ENCODE data around the gene CDH4. TPM values are rescaled to one million over a fixed set of nuclear protein-coding genes. Genes with fewer than 3 reads are reported as not detected.

The CDH4 gene
- total and polyA plus RNA-seq, 2 of the 4 experiments (the other 2 are of a cell fraction), result 1.6 to 3.5 TPM

GRCh38 chr20:61930776-61931475 lies 678.9 kb downstream of the CDH4 start:
- no peak overlapping the region for H2BK120ac ChIP-seq (ENCODE audit: low read depth, low read length)
- no peak overlapping the region for H4K8ac ChIP-seq (ENCODE audit: low read depth in 2 of 2, low read length in 2 of 2)
- H2AK9ac ChIP-seq (replicated peaks; ENCODE audit: low read depth, low read length, poor library complexity), result no peak overlapping the region
- 72% methylated on average over 7 of the region's 28 CpGs; no CpG with 5 or more reads in 1 of the 2 experiments for whole genome bisulfite sequencing, 2 experiments (ENCODE audit: extremely low coverage in 2 of 2, insufficient read length in 1 of 2)
- ATAC-seq (ENCODE audit: low read depth), result no peak
- H4K20me1 ChIP-seq (ENCODE audit: insufficient read depth, low read length), result no peaks in the 10 kb centered on the region
- H3K27ac ChIP-seq (ENCODE audit: insufficient read depth, low read length), result no peak overlapping the region
- no peak overlapping the region for H2BK15ac ChIP-seq (ENCODE audit: low read depth, low read length)
- H3K4ac ChIP-seq (ENCODE audit: low read depth, low read length), result no peak overlapping the region
- no peak overlapping the region for H4K5ac ChIP-seq (ENCODE audit: low read depth, low read length)
- H3K4me1 ChIP-seq (ENCODE audit: control insufficient read depth, insufficient read depth, low read length), result no peaks in the 10 kb centered on the region
- ChIA-PET CTCF (no interaction called here), POLR2A (ENCODE audit: unreplicated experiment) (no interaction called here)
- no peaks in the 10 kb centered on the region for H3K79me1 ChIP-seq (ENCODE audit: low read depth in 1 of 2, low read length in 2 of 2)
- no peaks in the 10 kb centered on the region for H3K36me3 ChIP-seq (ENCODE audit: control insufficient read depth, insufficient read depth, low read length)
- H2BK20ac ChIP-seq (ENCODE audit: low read depth, low read length), result no peak overlapping the region
- H3K18ac ChIP-seq (ENCODE audit: low read depth, low read length), result no peak overlapping the region
- no peak overlapping the region for H2BK5ac ChIP-seq (ENCODE audit: low read depth, low read length, poor library complexity, severe bottlenecking)
- H3K4me3 ChIP-seq (ENCODE audit: insufficient read depth, low read depth, low read length), result no peak overlapping the region
- H3K27me3 ChIP-seq (ENCODE audit: control insufficient read depth, insufficient read depth, low read length), result no peaks in the 10 kb centered on the region
- no peak for TF ChIP-seq SMC3 (IDR thresholded peaks at IDR 0.05; ENCODE audit: low read depth, low read length)
- TF ChIP-seq ELK1 (IDR thresholded peaks at IDR 0.05; ENCODE audit: borderline replicate concordance, low read depth, low read length), result no peak
- no peak for TF ChIP-seq NFE2L2 (IDR thresholded peaks at IDR 0.05; ENCODE audit: low read depth, low read length)
- TF ChIP-seq MAFK (IDR thresholded peaks at IDR 0.05; ENCODE audit: low read depth, low read length), result no peak
- no peak for TF ChIP-seq CEBPB (IDR thresholded peaks at IDR 0.05; ENCODE audit: low read depth, low read length)
- no peak for TF ChIP-seq MAZ (IDR thresholded peaks at IDR 0.05; ENCODE audit: borderline replicate concordance, low read depth, low read length)
- no peak overlapping the region for H3K23ac ChIP-seq (ENCODE audit: low read depth, low read length)
- no peak overlapping the region for H4K91ac ChIP-seq (ENCODE audit: insufficient read depth, low read depth, low read length)
- H3K9me3 ChIP-seq (ENCODE audit: control insufficient read depth, insufficient read depth, low read length), result no peaks in the 10 kb centered on the region; the same call in 1 of the 2 replicates
- intact Hi-C loops (cut with micrococcal nuclease) (no loop called here), dilution Hi-C loops (cut with HindIII; ENCODE audit: low sequenced_read_pairs, unreplicated experiment) (no loop called here), in situ Hi-C loops (cut with MboI; ENCODE audit: low sequenced_read_pairs) (no loop called here)
- H2AK5ac ChIP-seq (ENCODE audit: low read depth, low read length), result no peak overlapping the region
- H3K9me1 ChIP-seq (ENCODE audit: insufficient read depth, low read length), result no peaks in the 10 kb centered on the region; the same call in 1 of the 2 replicates
- H2AFZ ChIP-seq (replicated peaks; ENCODE audit: low read length, poor library complexity), result no peak overlapping the region
- no TSS peak for BruUV-seq (replicated peaks)
- no peak overlapping the region for H3K4me2 ChIP-seq (ENCODE audit: low read depth, low read length)
- H3K56ac ChIP-seq (ENCODE audit: extremely low read depth, insufficient read depth, low read length), result no peak overlapping the region
- no peak overlapping the region for H3K14ac ChIP-seq (replicated peaks; ENCODE audit: low read depth, low read length)
- no peak overlapping the region for H3K9ac ChIP-seq (ENCODE audit: low read depth, low read length)
- DNase-seq, result no peak

Data from IMR-90 (cell line).